HG03354 (cell line): ENCODE data around the gene KIAA0513.

Source experiments
- ATAC-seq: cut with Tn5 transposase; IDR thresholded peaks from one replicate; pipeline ENCODE4 v1.9.1; 2021; ENCODE audit warnings: mild to moderate bottlenecking; ENCODE audit not compliant: unreplicated experiment, poor library complexity, severe bottlenecking

The KIAA0513 gene

DNA sequence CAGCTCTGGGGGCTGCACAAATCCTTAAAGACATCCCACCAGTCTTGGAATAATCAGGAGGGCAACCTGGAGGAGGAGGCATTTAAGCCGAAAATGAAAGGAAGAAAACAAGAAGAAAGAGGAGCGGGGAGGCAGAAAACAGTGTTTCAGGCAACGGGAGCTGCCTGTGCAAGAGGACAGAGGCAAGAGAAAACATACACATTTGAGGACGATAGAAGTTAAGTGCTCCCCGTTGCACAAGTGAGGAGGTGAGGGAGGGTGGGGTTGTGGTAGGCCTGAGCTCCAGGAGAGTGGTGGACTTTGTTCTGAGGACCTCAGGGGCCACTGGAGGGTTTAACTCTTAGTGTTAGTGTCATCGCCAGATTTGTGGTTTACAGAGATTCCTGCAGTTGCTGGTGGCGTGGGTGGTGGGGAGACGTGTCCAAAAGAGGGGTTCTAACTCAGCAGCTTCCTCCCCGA lies 112.3 kb downstream of the KIAA0513 start:
- no peak for ATAC-seq

DNA sequence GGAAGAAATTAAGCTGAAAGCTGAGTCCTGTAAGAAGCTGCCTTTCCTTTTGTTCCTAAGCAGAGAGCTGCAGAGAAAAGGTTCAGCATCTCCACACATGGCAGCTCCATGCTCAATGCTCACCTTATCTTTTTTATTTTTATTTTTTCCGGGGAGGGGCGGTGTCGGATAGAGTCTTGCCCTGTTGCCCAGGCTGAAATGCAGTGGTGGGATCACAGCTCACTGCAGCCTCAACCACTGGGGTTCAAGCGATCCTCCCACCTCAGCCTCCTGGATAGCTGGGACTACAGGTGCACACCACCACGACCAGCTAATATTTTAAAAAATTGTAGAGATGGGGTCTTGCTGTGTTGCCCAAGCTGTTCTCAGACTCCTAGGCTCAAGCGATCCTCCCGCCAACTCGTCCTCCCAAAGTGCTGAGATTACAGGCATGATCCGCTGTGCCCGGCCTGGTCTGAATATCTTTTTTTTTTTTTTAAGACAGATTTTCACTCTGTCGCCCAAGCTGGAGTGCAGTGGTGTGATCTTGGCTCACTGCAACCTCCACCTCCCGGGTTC lies 112.9 kb downstream of the KIAA0513 start:
- ATAC-seq: no peak

DNA sequence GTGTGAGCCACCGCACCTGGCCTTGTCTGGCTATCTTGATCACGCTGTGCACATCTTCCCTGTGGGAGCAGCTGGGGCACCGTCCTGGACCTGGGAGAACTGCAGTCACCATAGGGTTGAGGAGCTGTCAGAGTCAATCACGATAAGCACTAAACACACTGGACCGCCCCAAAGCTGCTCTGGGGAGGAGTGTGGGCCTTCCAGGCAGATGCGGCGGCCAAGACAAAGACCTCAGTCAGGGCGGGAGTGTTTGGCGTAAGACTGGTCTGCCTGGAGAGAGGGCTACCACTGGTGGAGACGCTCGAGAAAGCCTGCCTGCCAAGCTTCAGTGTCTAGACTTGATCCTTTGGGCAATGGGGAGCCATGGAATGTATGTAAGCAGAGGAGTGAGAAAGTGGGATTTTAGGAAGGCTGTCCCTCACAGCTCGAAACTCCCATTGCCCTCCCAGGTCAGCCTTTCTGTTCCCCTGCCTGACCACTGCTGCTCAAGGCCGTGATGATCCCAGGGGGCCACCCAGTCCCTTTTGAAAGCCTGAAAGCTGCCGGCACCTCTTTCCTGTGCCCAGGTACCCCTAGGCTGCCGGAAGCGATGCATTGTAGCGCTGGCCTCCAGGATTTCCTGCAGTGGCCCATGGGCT lies 114.0 kb downstream of the KIAA0513 start:
- ATAC-seq: no peak

- ATAC-seq: no peak
Measured at GRCh38 chr16:85142129-85142513, 114.5 kb downstream of the KIAA0513 start.

DNA sequence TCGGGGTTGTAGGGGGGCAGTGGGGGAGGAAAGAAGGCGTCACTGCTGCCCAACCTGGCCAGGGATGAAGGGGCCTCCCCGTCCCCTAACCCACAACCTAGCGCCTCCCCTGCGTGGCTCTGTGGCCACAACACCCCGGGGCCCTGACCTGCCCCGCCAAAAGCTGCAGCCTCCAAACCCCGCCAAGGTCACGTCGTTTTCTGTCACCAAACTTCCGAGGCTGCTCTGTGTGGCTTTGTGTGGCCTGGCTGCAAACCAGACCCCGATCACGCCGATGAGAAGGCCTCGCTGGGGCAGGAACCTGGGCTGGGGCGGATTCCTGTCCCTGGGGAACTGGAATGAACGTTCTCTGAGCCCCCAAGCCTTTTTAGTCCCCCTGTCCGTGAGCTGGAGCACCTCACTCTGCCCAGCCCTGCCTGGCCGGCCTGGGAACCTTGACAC lies 115.2 kb downstream of the KIAA0513 start:
- no peak for ATAC-seq
